GM19023 (cell line): Measurements from ENCODE around the gene PCDHGB1.
"Not testable (repeated sequence)": the region's sequence is repeated elsewhere in the genome, so short reads cannot be mapped to it uniquely, and the experiment has no call there.

Source experiments
- ATAC-seq: cut with Tn5 transposase; IDR thresholded peaks from one replicate; pipeline ENCODE4 v1.9.1; 2021; ENCODE audit warnings: mild to moderate bottlenecking, moderate library complexity; ENCODE audit not compliant: unreplicated experiment

The PCDHGB1 gene

GRCh38 chr5:141349917-141350619 is at the start of gene PCDHGB1:
Gene PCDHGB1 (plus strand): TSS chr5:141350099. CDS start chr5:141350261, 162 bp downstream.
- ATAC-seq, result no peak

- ATAC-seq, result no peak
Measured at GRCh38 chr5:141303756-141304155, 46.1 kb upstream of the PCDHGB1 start, which contains the start of gene SLC25A2. Gene SLC25A2 (minus strand): TSS chr5:141304049. CDS start chr5:141303865, 184 bp downstream.

- no peak for ATAC-seq
Measured at GRCh38 chr5:141306630-141307029, 43.3 kb upstream of the PCDHGB1 start.

- no peak for ATAC-seq
Measured at GRCh38 chr5:141313711-141314110, 36.2 kb upstream of the PCDHGB1 start.

- ATAC-seq, result not testable (repeated sequence)
Measured at GRCh38 chr5:141316963-141317362, 32.9 kb upstream of the PCDHGB1 start.

GRCh38 chr5:141319202-141319601 is 30.7 kb upstream of the PCDHGB1 start:
- no peak for ATAC-seq

GRCh38 chr5:141319699-141320098 is 30.2 kb upstream of the PCDHGB1 start:
- no peak for ATAC-seq

GRCh38 chr5:141320225-141321169 is 29.4 kb upstream of the PCDHGB1 start, which contains the start of gene TAF7:
Gene TAF7 (minus strand): TSS chr5:141320784. CDS start chr5:141320044, 740 bp downstream.
- ATAC-seq, result peak; percentile 97

GRCh38 chr5:141322261-141322660 is 27.6 kb upstream of the PCDHGB1 start:
- ATAC-seq, result no peak

GRCh38 chr5:141326088-141326854 is 23.6 kb upstream of the PCDHGB1 start:
- ATAC-seq, result peak; percentile 89

GRCh38 chr5:141328231-141328630 is 21.7 kb upstream of the PCDHGB1 start:
- ATAC-seq, result no peak

GRCh38 chr5:141330299-141331080 is 19.4 kb upstream of the PCDHGB1 start, which contains the start of gene PCDHGA1:
Gene PCDHGA1 (plus strand): TSS chr5:141330514.
- no peak for ATAC-seq

- not testable (repeated sequence) for ATAC-seq
Measured at GRCh38 chr5:141332571-141332970, 17.3 kb upstream of the PCDHGB1 start.

GRCh38 chr5:141338538-141339306 is 11.2 kb upstream of the PCDHGB1 start, which contains the start of gene PCDHGA2:
Gene PCDHGA2 (plus strand): TSS chr5:141338760.
- no peak for ATAC-seq

- not testable (repeated sequence) for ATAC-seq
Measured at GRCh38 chr5:141340781-141341354, 9.0 kb upstream of the PCDHGB1 start.

GRCh38 chr5:141342773-141343172 is 7.1 kb upstream of the PCDHGB1 start:
- ATAC-seq, result no peak

- no peak for ATAC-seq
Measured at GRCh38 chr5:141343242-141343952, 6.5 kb upstream of the PCDHGB1 start, which contains the start of gene PCDHGA3. Gene PCDHGA3 (plus strand): TSS chr5:141343829. CDS start chr5:141344034, 205 bp downstream.

- no peak for ATAC-seq
Measured at GRCh38 chr5:141343953-141344463, 5.9 kb upstream of the PCDHGB1 start.
